Erythroblast (primary cell): ENCODE data around the gene PDCD7.

Source experiments
- GATA1 ChIP-seq: IDR thresholded peaks from 2 replicates; pipeline ENCODE4 v1.6.1; 2011; ENCODE audit warnings: low read depth, mild to moderate bottlenecking, control low read depth, low read length, moderate library complexity
- POLR2A ChIP-seq: IDR thresholded peaks from 2 replicates; pipeline ENCODE4 v1.6.1; 2011; ENCODE audit warnings: mild to moderate bottlenecking, low read length

DNA sequence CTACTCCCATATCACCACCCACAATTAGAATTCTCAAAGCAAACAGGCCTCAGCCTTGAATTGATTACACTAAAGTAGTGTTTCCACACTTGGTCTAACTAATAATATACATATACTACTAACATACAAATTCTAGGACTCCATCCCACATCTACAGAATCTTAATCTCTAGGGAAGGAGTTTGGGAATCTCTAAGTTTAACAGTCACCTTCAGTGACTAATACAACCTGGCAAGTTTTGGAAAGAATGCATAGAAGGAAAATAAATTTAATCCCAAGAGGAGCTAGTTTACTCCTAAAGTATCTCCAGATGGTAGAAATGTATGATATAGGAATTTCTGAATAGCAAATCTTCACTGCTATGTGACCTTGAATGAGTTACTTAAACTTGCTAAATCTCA is 42.4 kb upstream of the PDCD7 start:
- no peak for TF ChIP-seq POLR2A
- no peak for TF ChIP-seq GATA1
